Measurements from ENCODE around the gene BMPR1A. TPM values are rescaled to one million over a fixed set of nuclear protein-coding genes. Genes with fewer than 3 reads are reported as not detected.
A peak's percentile ranks its signal among the peaks of the same experiment; 100 is the strongest.

Gene BMPR1A
- total and polyA plus RNA-seq, 10 of the 15 experiments (the other 5 are each of a cell fraction or from before 2014, with no cell fraction given): 2.3 to 22.7 (median 13.1) TPM

DNA sequence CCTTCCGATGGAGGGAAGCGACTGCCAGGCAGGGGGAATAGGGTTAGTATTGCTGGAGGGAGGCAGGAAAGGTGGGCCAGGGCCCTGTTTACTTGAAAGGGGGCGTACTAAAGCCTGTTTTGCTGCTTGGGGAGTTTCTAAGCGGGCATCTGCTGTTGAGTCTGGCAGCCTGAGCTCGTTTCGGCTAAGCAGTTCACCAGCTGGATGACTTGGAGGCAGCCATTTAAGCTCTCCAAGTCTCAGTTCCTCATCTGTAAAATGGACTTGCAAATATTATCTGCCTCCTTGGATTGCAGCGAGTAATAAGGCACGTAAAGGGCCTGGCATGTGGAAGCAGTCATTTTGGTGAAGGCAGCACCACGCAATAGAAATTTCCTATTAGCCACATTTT is 44.1 kb upstream of the BMPR1A start (continued):
- TF ChIP-seq IRF4 (IDR thresholded peaks at IDR 0.05; ENCODE audit: low read depth, low read length) (peak; percentile 43; the same call in 1 of the 2 replicates), POU2F2 (IDR thresholded peaks at IDR 0.05; ENCODE audit: borderline replicate concordance, low read depth, low read length) (peak; percentile 21; the same call in 2 of the 3 replicates), NBN (IDR thresholded peaks at IDR 0.05) (0 out of 2 replicates have a peak, but pooled peaks have one; percentile 39), SIN3A (IDR thresholded peaks at IDR 0.05; ENCODE audit: low read depth, low read length) (0 out of 2 replicates have a peak, but pooled peaks have one; percentile 19), NRF1 (conservative IDR thresholded peaks at IDR 0.05; ENCODE audit: low read depth, low read length) (no peak), POLR2AphosphoS5 (IDR thresholded peaks at IDR 0.05; ENCODE audit: low read length) (peak; percentile 65), RAD21 (IDR thresholded peaks at IDR 0.05; ENCODE audit: insufficient read depth, low read depth, low read length) (0 out of 2 replicates have a peak, but pooled peaks have one; percentile 10), POLR2A (IDR thresholded peaks at IDR 0.05; ENCODE audit: low read depth, low read length) (peak; percentile 22; the same call in 1 of the 2 replicates), ZNF217 (IDR thresholded peaks at IDR 0.05) (peak; percentile 87), TCF12 (IDR thresholded peaks at IDR 0.05; ENCODE audit: low read depth, low read length) (peak; percentile 71; the same call in 1 of the 2 replicates), BACH1 (IDR thresholded peaks at IDR 0.05; ENCODE audit: borderline replicate concordance) (no peak), ZNF274 (IDR thresholded peaks at IDR 0.05; ENCODE audit: insufficient read depth, insufficient read length) (no peak), ZSCAN29 (IDR thresholded peaks at IDR 0.05) (no peak), MXI1 (IDR thresholded peaks at IDR 0.05; ENCODE audit: low read depth, low read length) (0 out of 2 replicates have a peak, but pooled peaks have one; percentile 24), GABPA (IDR thresholded peaks at IDR 0.05; ENCODE audit: low read depth) (no peak), SPI1 (IDR thresholded peaks at IDR 0.05; ENCODE audit: borderline replicate concordance, insufficient read depth, low read depth, low read length) (peak; percentile 90), EED (IDR thresholded peaks at IDR 0.05; ENCODE audit: low read depth) (peak; percentile 36; the same call in 1 of the 2 replicates), KDM1A (IDR thresholded peaks at IDR 0.05; ENCODE audit: borderline replicate concordance) (0 out of 2 replicates have a peak, but pooled peaks have one; percentile 33), USF2 (IDR thresholded peaks at IDR 0.05; ENCODE audit: borderline replicate concordance, low read depth, low read length) (no peak), TCF3 (IDR thresholded peaks at IDR 0.05; ENCODE audit: borderline replicate concordance, insufficient read depth, low read depth, low read length) (0 out of 2 replicates have a peak, but pooled peaks have one; percentile 32), RUNX3 (IDR thresholded peaks at IDR 0.05; ENCODE audit: low read length) (peak; percentile 26; the same call in 1 of the 2 replicates), CREM (IDR thresholded peaks at IDR 0.05; ENCODE audit: low read depth) (0 out of 2 replicates have a peak, but pooled peaks have one; percentile 7), PAX5 (IDR thresholded peaks at IDR 0.05; ENCODE audit: borderline replicate concordance, low read depth, low read length) (no peak), MLLT1 (IDR thresholded peaks at IDR 0.05) (peak; percentile 66; the same call in 1 of the 2 replicates)
- TF ChIP-seq, protein P1, sequence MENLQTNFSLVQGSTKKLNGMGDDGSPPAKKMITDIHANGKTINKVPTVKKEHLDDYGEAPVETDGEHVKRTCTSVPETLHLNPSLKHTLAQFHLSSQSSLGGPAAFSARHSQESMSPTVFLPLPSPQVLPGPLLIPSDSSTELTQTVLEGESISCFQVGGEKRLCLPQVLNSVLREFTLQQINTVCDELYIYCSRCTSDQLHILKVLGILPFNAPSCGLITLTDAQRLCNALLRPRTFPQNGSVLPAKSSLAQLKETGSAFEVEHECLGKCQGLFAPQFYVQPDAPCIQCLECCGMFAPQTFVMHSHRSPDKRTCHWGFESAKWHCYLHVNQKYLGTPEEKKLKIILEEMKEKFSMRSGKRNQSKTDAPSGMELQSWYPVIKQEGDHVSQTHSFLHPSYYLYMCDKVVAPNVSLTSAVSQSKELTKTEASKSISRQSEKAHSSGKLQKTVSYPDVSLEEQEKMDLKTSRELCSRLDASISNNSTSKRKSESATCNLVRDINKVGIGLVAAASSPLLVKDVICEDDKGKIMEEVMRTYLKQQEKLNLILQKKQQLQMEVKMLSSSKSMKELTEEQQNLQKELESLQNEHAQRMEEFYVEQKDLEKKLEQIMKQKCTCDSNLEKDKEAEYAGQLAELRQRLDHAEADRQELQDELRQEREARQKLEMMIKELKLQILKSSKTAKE (IDR thresholded peaks at IDR 0.05; ENCODE audit: low read depth, poor library complexity, severe bottlenecking): peak; percentile 60

Measured in GM12878 (cell line).